Neuronal stem cell (in vitro differentiated cells): Measurements from ENCODE around the gene IFNA6.

ENCODE experiments used
- DNase-seq: peaks from one replicate; pipeline ENCODE4 v3.0.0-alpha.2; 2013; ENCODE audit warnings: low spot score
- H2AFZ ChIP-seq: one replicate; pipeline ENCODE4 v1.6.1; 2013; ENCODE audit warnings: mild to moderate bottlenecking, low read length, inconsistent platforms
- H2AK5ac ChIP-seq: 2 replicates; pipeline ENCODE4 v1.6.1; 2013; ENCODE audit warnings: low read depth, mild to moderate bottlenecking, inconsistent platforms, low read length, moderate library complexity, mixed read lengths
- H2BK120ac ChIP-seq: 2 replicates; pipeline ENCODE4 v1.6.1; 2013; ENCODE audit warnings: low read depth, mild to moderate bottlenecking, inconsistent platforms, low read length, moderate library complexity, mixed read lengths
- H2BK12ac ChIP-seq: one replicate; pipeline ENCODE4 v1.6.1; 2013; ENCODE audit warnings: low read length, inconsistent platforms
- H2BK15ac ChIP-seq: 2 replicates; pipeline ENCODE4 v1.6.1; 2013; ENCODE audit warnings: mild to moderate bottlenecking, low read length, inconsistent platforms, mixed read lengths
- H2BK5ac ChIP-seq: one replicate; pipeline ENCODE4 v1.6.1; 2013; ENCODE audit warnings: inconsistent platforms, mild to moderate bottlenecking, low read length, moderate library complexity
- H3K14ac ChIP-seq: one replicate; pipeline ENCODE4 v1.6.1; 2013; ENCODE audit warnings: low read length, inconsistent platforms
- H3K18ac ChIP-seq: 2 replicates; pipeline ENCODE4 v1.6.1; 2013; ENCODE audit warnings: low read length, inconsistent platforms
- H3K23ac ChIP-seq: 2 replicates; pipeline ENCODE4 v1.6.1; 2013; ENCODE audit warnings: low read depth, mild to moderate bottlenecking, mixed read lengths, low read length, inconsistent platforms; ENCODE audit not compliant: poor library complexity
- H3K27ac ChIP-seq: replicated peaks from 3 replicates; pipeline ENCODE4 v1.5.1; 2013; ENCODE audit warnings: low read length, inconsistent platforms
- H3K27me3 ChIP-seq, 3 experiments: 2 replicates each; pipeline ENCODE4 v1.6.1; 2013; ENCODE audit warnings: low read length in 3 of 3, mild to moderate bottlenecking in 2 of 3, inconsistent platforms in 1 of 3, low read depth in 1 of 3, mixed read lengths in 1 of 3, moderate library complexity in 1 of 3; ENCODE audit not compliant: control insufficient read depth in 3 of 3, insufficient read depth in 3 of 3
- H3K36me3 ChIP-seq, 2 donors: replicated peaks in 1 of 2; 2 replicates each; pipeline ENCODE4 v1.6.1; 2013; ENCODE audit warnings: low read length in 2 of 2; ENCODE audit not compliant: control insufficient read depth in 2 of 2, insufficient read depth in 2 of 2
- H3K4ac ChIP-seq: 2 replicates; pipeline ENCODE4 v1.6.1; 2013; ENCODE audit warnings: inconsistent platforms, mild to moderate bottlenecking, low read length, moderate library complexity
- H3K4me1 ChIP-seq, 2 donors: 1 replicate in 1 of 2; 2 replicates in 1 of 2; pipeline ENCODE4 v1.6.1; 2013; ENCODE audit warnings: low read length in 2 of 2, low read depth in 1 of 2; ENCODE audit not compliant: control insufficient read depth in 2 of 2, insufficient read depth in 1 of 2
- H3K4me2 ChIP-seq: one replicate; pipeline ENCODE4 v1.6.1; 2013; ENCODE audit warnings: mild to moderate bottlenecking, low read length, inconsistent platforms; ENCODE audit not compliant: insufficient read depth, poor library complexity, severe bottlenecking
- H3K4me3 ChIP-seq, 2 donors: 2 replicates each; pipeline ENCODE4 v1.5.1; 2013; ENCODE audit warnings: low read length in 2 of 2, mild to moderate bottlenecking in 2 of 2, inconsistent platforms in 1 of 2, moderate library complexity in 1 of 2
- H3K79me1 ChIP-seq: one replicate; pipeline ENCODE4 v1.6.1; 2013; ENCODE audit warnings: low read depth, mild to moderate bottlenecking, inconsistent platforms, low read length, moderate library complexity
- H3K9ac ChIP-seq: one replicate; pipeline ENCODE4 v1.6.1; 2013; ENCODE audit warnings: mild to moderate bottlenecking, low read depth, low read length, inconsistent platforms; ENCODE audit not compliant: poor library complexity
- H3K9me3 ChIP-seq, 2 donors: replicated peaks in 1 of 2; 2 replicates each; pipeline versions ENCODE3 to v1.6.1; 2013; ENCODE audit warnings: low read length in 2 of 2, mild to moderate bottlenecking in 2 of 2, inconsistent platforms in 1 of 2, low read depth in 1 of 2, mixed read lengths in 1 of 2, moderate library complexity in 1 of 2; ENCODE audit not compliant: control insufficient read depth in 2 of 2, insufficient read depth in 1 of 2
- H4K8ac ChIP-seq: one replicate; pipeline ENCODE4 v1.6.1; 2013; ENCODE audit warnings: low read depth, mild to moderate bottlenecking, inconsistent platforms, low read length, moderate library complexity
- H4K91ac ChIP-seq: one replicate; pipeline ENCODE4 v1.6.1; 2013; ENCODE audit warnings: low read length, low read depth, mild to moderate bottlenecking, inconsistent platforms; ENCODE audit not compliant: poor library complexity
- WGBS, 2 donors: extraction: QIAGEN DNeasy Blood & Tissue Kit; methylation state at CpG; one replicate each; pipeline ENCODE4 v1.1.7; 2013; ENCODE audit warnings: missing lambda C conversion rate in 2 of 2, mixed read lengths in 1 of 2; ENCODE audit not compliant: insufficient read length in 2 of 2, insufficient replicate concordance in 1 of 2; ENCODE audit errors: extremely low coverage in 2 of 2; 5-methylcytosine and 5-hydroxymethylcytosine counted together

IFNA6 gene

DNA sequence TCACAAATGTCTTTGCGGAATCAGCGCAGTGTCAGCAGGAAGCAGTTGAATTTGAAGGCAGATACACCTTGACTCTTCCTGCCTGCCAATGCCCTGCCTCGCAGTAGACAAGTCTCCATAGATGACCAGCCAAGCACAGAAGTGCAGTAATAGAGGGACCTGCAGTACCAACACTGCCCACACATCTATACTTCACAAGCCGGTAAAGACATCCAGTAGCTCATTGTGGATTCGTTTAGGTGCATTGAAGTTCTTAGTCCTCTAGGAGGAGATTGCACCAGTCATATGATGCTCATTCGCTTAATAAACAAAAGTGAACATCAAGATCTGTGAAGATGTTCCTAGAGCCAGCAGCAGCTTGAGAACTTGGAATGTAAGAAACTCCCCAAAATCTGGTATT lies 41.6 kb upstream of the IFNA6 start:
- Histone ChIP-seq H3K9me3 (no peaks in the 10 kb centered on the region), H3K9ac (no peak overlapping the region), H4K8ac (no peak overlapping the region), H3K4me1 (peaks cover 0 to 2% of the 10 kb centered on the region in 2 donors), H3K4me3 (no peak overlapping the region), H3K23ac (no peak overlapping the region), H3K79me1 (no peaks in the 10 kb centered on the region), H2BK15ac (no peak overlapping the region), H2BK12ac (no peak overlapping the region), H3K4me2 (no peak overlapping the region), H2AK5ac (no peak overlapping the region), H3K27ac (no peak overlapping the region), H3K27me3 (peaks cover 0 to 20% (median 2%) of the 10 kb centered on the region in 3 experiments), H3K36me3 (no peaks in the 10 kb centered on the region), H3K14ac (no peak overlapping the region), H2BK5ac (no peak overlapping the region), H3K18ac (no peak overlapping the region), H2BK120ac (no peak overlapping the region), H3K4ac (no peak overlapping the region), H2AFZ (no peak overlapping the region), H4K91ac (no peak overlapping the region)
- DNase-seq: no peak
- no CpG with 5 or more reads among the region's 6 CpGs for WGBS, 2 donors

DNA sequence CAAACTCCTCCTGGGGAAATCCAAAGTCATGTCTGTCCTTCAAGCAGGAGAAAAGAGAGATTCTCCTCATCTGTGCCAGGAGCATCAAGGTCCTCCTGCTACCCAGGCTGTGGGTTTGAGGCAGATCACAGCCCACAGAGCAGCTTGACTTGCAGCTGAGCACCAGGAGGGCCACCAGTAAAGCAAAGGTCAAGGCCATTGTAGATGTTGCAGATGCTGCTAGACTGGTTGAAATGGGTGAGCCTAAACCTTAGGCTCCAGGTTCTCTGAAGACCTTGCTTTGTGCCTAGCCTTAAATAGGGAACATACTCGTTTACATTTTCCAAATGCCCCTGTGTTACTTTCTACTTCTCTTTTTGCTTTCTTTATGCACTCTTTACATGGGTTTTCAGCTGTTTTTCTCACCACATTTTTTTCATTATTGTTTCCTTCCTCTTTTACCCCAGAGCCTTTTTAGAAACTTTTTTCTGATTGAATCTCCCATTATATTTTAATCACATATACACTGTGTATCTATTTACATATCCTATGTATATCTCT lies 34.5 kb upstream of the IFNA6 start, which contains the start of gene IFNA2:
Gene IFNA2, minus strand, starts transcription at position 268 of the 540 bp plus-strand sequence. Its CDS starts 69 bp downstream, at position 199.
- H2AFZ ChIP-seq: no peak within 1 kb of the TSS
- no peak within 1 kb of the TSS for H2BK15ac ChIP-seq
- H2BK12ac ChIP-seq: no peak within 1 kb of the TSS
- peaks cover 0 to 5% of the 10 kb centered on the region in 2 donors for H3K4me1 ChIP-seq
- no peak within 1 kb of the TSS for H2BK120ac ChIP-seq
- H4K91ac ChIP-seq: no peak within 1 kb of the TSS
- no peak within 1 kb of the TSS for H3K27ac ChIP-seq
- H3K9ac ChIP-seq: no peak within 1 kb of the TSS
- no peak within 1 kb of the TSS for H3K4ac ChIP-seq
- no peak for DNase-seq
- H3K14ac ChIP-seq: no peak within 1 kb of the TSS
- peaks cover 0 to 3% (median 0%) of the 10 kb centered on the region in 3 experiments for H3K27me3 ChIP-seq
- no peaks in the 10 kb centered on the region for H3K79me1 ChIP-seq
- no peak within 1 kb of the TSS for H3K18ac ChIP-seq
- no peak within 1 kb of the TSS for H3K23ac ChIP-seq
- H3K4me2 ChIP-seq: no peak within 1 kb of the TSS
- no peak within 1 kb of the TSS for H2AK5ac ChIP-seq
- H3K4me3 ChIP-seq: no peak within 1 kb of the TSS
- no peak within 1 kb of the TSS for H4K8ac ChIP-seq
- no peaks in the 10 kb centered on the region for H3K9me3 ChIP-seq
- no peaks in the 10 kb centered on the region for H3K36me3 ChIP-seq
- H2BK5ac ChIP-seq: no peak within 1 kb of the TSS
- WGBS, 2 donors: no CpG with 5 or more reads among the region's 1 CpG

DNA sequence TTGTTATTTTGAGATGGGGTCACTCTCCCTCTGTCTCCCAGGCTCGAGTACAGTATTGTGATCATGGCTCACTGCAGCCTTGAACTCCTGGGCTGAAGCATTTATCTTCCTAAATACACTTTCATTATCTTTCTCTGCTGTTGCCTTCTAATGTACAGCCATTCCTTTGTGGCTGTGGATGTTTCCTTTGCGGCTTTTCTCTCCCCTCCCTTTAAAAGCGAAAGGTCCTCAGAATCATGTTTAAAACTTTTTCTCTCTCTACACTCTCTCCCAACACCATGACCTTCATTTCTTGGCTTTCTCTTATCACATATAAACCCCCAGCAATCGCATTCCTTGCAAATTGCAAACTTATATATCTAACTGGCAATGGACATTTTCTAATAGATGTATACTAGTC lies 32.9 kb upstream of the IFNA6 start:
- H4K91ac ChIP-seq: no peak overlapping the region
- H3K9ac ChIP-seq: no peak overlapping the region
- no peak overlapping the region for H2BK120ac ChIP-seq
- no peak overlapping the region for H2AK5ac ChIP-seq
- no peak overlapping the region for H3K4me2 ChIP-seq
- no peak overlapping the region for H3K14ac ChIP-seq
- no peak overlapping the region for H2BK15ac ChIP-seq
- DNase-seq: no peak
- WGBS, 2 donors: no CpG with 5 or more reads among the region's 4 CpGs
- peaks cover 0 to 3% (median 0%) of the 10 kb centered on the region in 3 experiments for H3K27me3 ChIP-seq
- no peaks in the 10 kb centered on the region for H3K79me1 ChIP-seq
- H3K36me3 ChIP-seq: no peaks in the 10 kb centered on the region
- H3K4me3 ChIP-seq: no peak overlapping the region
- no peaks in the 10 kb centered on the region for H3K9me3 ChIP-seq
- no peak overlapping the region for H2BK12ac ChIP-seq
- no peak overlapping the region for H2BK5ac ChIP-seq
- no peak overlapping the region for H3K4ac ChIP-seq
- H3K23ac ChIP-seq: no peak overlapping the region
- H3K18ac ChIP-seq: no peak overlapping the region
- peak overlapping the region; percentile 36 for H2AFZ ChIP-seq
- no peak overlapping the region for H3K27ac ChIP-seq
- H4K8ac ChIP-seq: no peak overlapping the region
- H3K4me1 ChIP-seq: peaks cover 0 to 5% of the 10 kb centered on the region in 2 donors

DNA sequence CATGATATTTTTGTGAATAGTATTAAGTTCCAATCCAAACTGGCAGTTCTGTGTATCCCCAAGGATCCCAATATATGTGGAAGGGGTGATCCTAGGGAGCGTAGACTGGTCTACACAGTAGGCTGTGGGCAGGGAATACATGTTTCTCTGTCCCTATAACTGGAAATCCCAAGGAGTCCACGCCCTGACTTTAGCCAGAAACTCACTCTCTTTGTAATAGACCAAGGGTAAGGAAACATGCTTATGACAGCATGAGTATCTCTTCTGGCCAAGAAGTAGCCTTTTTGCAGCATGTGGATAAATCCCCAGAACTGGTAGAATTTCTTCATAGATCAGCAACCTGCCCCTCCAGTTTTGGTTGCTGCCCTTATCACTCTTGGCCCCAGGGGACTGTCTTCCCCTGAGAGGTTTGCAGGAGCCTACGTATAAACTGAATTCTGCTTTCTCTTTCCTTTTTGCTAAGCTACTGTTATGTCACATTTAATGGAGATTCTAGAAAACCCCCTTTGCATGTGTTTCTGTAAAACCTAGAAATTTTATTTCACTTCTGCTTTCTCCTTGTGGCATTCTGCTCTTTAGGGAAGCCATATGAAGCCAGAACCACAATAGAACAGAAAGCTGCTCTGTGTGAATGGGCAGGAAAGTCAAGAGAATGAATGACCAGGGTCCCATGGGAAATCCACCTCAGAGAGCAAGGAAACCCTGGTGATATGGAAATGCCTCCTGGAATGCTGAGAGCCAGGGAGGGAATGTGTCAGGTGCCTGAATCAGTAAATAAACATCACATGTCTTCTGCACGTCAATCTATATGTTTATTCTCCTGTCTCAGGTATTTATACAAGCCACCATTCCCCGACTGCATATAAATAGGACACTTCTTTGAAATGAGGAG lies 31.0 kb upstream of the IFNA6 start:
- H3K4me2 ChIP-seq: no peak overlapping the region
- no peak overlapping the region for H3K4ac ChIP-seq

More for the DNA sequence above, 31.0 kb upstream of the IFNA6 start:
- no peak overlapping the region for H3K9ac ChIP-seq
- H2BK120ac ChIP-seq: no peak overlapping the region
- WGBS, 2 donors: no CpG with 5 or more reads among the region's 5 CpGs
- H2AFZ ChIP-seq: no peak overlapping the region
- H3K23ac ChIP-seq: no peak overlapping the region
- H3K79me1 ChIP-seq: no peaks in the 10 kb centered on the region
- H2BK5ac ChIP-seq: no peak overlapping the region
- peaks cover 0 to 3% (median 0%) of the 10 kb centered on the region in 3 experiments for H3K27me3 ChIP-seq
- H2AK5ac ChIP-seq: no peak overlapping the region
- H3K4me3 ChIP-seq: no peak overlapping the region
- peaks cover 0 to 5% of the 10 kb centered on the region in 2 donors for H3K4me1 ChIP-seq
- H4K8ac ChIP-seq: no peak overlapping the region
- no peak overlapping the region for H2BK15ac ChIP-seq
- no peak for DNase-seq
- H2BK12ac ChIP-seq: no peak overlapping the region
- no peak overlapping the region for H3K27ac ChIP-seq
- no peaks in the 10 kb centered on the region for H3K36me3 ChIP-seq
- no peaks in the 10 kb centered on the region for H3K9me3 ChIP-seq
- H3K18ac ChIP-seq: no peak overlapping the region
- no peak overlapping the region for H4K91ac ChIP-seq
- H3K14ac ChIP-seq: no peak overlapping the region
